Neural progenitor cell (in vitro differentiated cells): ENCODE data around the gene DNM2. TPM values are rescaled to one million over a fixed set of nuclear protein-coding genes. Genes with fewer than 3 reads are reported as not detected.

ENCODE experiments used
- DNase-seq: peaks from one replicate; pipeline ENCODE4 v3.0.0-alpha.2; 2016; ENCODE audit warnings: low spot score
- H2AFZ ChIP-seq: fragments of 200-600 bp; sonication (generic); replicated peaks from 2 replicates; pipeline ENCODE4 v1.6.1; 2016; ENCODE audit warnings: antibody characterized with exemption
- H3F3A ChIP-seq: fragments of 200-600 bp; sonication (generic); 2 replicates; pipeline ENCODE4 v1.6.1; 2016; ENCODE audit warnings: antibody characterized with exemption, low read depth
- H3K27ac ChIP-seq: fragments of 200-600 bp; sonication (generic); 2 replicates; pipeline ENCODE4 v1.5.1; 2016; ENCODE audit warnings: mild to moderate bottlenecking
- H3K27me3 ChIP-seq: fragments of 200-600 bp; sonication (generic); 2 replicates; pipeline ENCODE4 v1.6.1; 2016; ENCODE audit warnings: mild to moderate bottlenecking, moderate library complexity
- H3K36me3 ChIP-seq: fragments of 200-600 bp; sonication (generic); 2 replicates; pipeline ENCODE4 v1.5.1; 2016
- H3K4me1 ChIP-seq: fragments of 200-600 bp; sonication (generic); 2 replicates; pipeline ENCODE4 v1.6.1; 2016; ENCODE audit warnings: mixed run types
- H3K4me2 ChIP-seq: fragments of 200-600 bp; sonication (generic); 2 replicates; pipeline ENCODE4 v1.6.1; 2016
- H3K4me3 ChIP-seq: fragments of 200-600 bp; sonication (generic); 2 replicates; pipeline ENCODE4 v1.5.1; 2016
- H3K79me2 ChIP-seq: fragments of 200-600 bp; sonication (generic); 2 replicates; pipeline ENCODE4 v1.6.1; 2016; ENCODE audit warnings: low read depth
- H3K9ac ChIP-seq: fragments of 200-600 bp; sonication (generic); 2 replicates; pipeline ENCODE4 v1.6.1; 2016
- H3K9me3 ChIP-seq: fragments of 200-600 bp; sonication (generic); 2 replicates; pipeline ENCODE4 v1.5.1; 2016; ENCODE audit warnings: low read depth
- H4K20me1 ChIP-seq: fragments of 200-600 bp; sonication (generic); 2 replicates; pipeline ENCODE4 v1.6.1; 2016; ENCODE audit warnings: low read depth
- H3K27ac Mint-ChIP-seq: 3 replicates; pipeline ENCODE4 v1.8.0; 2021; ENCODE audit warnings: mixed read lengths
- H3K27me3 Mint-ChIP-seq: 2 replicates; pipeline ENCODE4 v1.8.0; 2022; ENCODE audit warnings: low read depth, mild to moderate bottlenecking, inconsistent platforms, moderate library complexity, mixed read lengths; ENCODE audit not compliant: insufficient read depth
- H3K36me3 Mint-ChIP-seq: 3 replicates; pipeline ENCODE4 v1.8.0; 2021; ENCODE audit warnings: mixed read lengths
- H3K4me1 Mint-ChIP-seq: 3 replicates; pipeline ENCODE4 v1.8.0; 2021; ENCODE audit warnings: mixed read lengths
- H3K4me3 Mint-ChIP-seq: 3 replicates; pipeline ENCODE4 v1.8.0; 2021; ENCODE audit warnings: mild to moderate bottlenecking, moderate library complexity, mixed read lengths
- H3K9me3 Mint-ChIP-seq: 3 replicates; pipeline ENCODE4 v1.8.0; 2020; ENCODE audit warnings: mixed read lengths
- EZH2 ChIP-seq: fragments of 200-600 bp; sonication (generic); IDR thresholded peaks from 2 replicates; pipeline ENCODE4 v1.6.1; 2017; ENCODE audit warnings: antibody characterized with exemption, mild to moderate bottlenecking, moderate library complexity
- EZH2phosphoT487 ChIP-seq: fragments of 200-600 bp; sonication (generic); IDR thresholded peaks from 2 replicates; pipeline ENCODE4 v1.6.1; 2017; ENCODE audit warnings: antibody characterized with exemption
- total RNA-seq: library from RNA; depleted of rRNA; stranded (reverse); fragments of >200 nt; gene quantifications from 2 replicates; pipeline ENCODE4 v1.2.3, GENCODE V29; 2015; ENCODE audit warnings: low replicate concordance
- TF ChIP-seq, protein P1 (sequence below): fragments of 200-600 bp; sonication (generic); IDR thresholded peaks from 2 replicates; pipeline ENCODE4 v1.5.1; 2017; ENCODE audit warnings: antibody characterized with exemption, mild to moderate bottlenecking

Gene DNM2
- total RNA-seq, 1 donor from 2014 or later, result 49.9 TPM

GRCh38 chr19:10687518-10688288 is 30.2 kb upstream of the DNM2 start:
- Histone ChIP-seq H3K9me3 (no peaks in the 10 kb centered on the region), H3K36me3 (peaks cover 14% of the 10 kb centered on the region), H3K4me1 (no peaks in the 10 kb centered on the region), H3K27me3 (no peaks in the 10 kb centered on the region), H3K4me3 (no peak overlapping the region), H4K20me1 (peaks cover 100% of the 10 kb centered on the region), H3K9ac (no peak overlapping the region), H3K79me2 (peaks cover 45% of the 10 kb centered on the region), H3K4me2 (no peak overlapping the region), H2AFZ (no peak overlapping the region), H3F3A (peaks cover 81% of the 10 kb centered on the region), H3K27ac (no peak overlapping the region)
- Mint-ChIP-seq H3K36me3 (peaks cover 32% of the 10 kb centered on the region), H3K27me3 (peaks cover 3% of the 10 kb centered on the region), H3K4me3 (no peak overlapping the region), H3K9me3 (no peaks in the 10 kb centered on the region), H3K27ac (no peak overlapping the region), H3K4me1 (peaks cover 2% of the 10 kb centered on the region)
- no peak for DNase-seq
- TF ChIP-seq EZH2, result no peak
- TF ChIP-seq, protein P1, sequence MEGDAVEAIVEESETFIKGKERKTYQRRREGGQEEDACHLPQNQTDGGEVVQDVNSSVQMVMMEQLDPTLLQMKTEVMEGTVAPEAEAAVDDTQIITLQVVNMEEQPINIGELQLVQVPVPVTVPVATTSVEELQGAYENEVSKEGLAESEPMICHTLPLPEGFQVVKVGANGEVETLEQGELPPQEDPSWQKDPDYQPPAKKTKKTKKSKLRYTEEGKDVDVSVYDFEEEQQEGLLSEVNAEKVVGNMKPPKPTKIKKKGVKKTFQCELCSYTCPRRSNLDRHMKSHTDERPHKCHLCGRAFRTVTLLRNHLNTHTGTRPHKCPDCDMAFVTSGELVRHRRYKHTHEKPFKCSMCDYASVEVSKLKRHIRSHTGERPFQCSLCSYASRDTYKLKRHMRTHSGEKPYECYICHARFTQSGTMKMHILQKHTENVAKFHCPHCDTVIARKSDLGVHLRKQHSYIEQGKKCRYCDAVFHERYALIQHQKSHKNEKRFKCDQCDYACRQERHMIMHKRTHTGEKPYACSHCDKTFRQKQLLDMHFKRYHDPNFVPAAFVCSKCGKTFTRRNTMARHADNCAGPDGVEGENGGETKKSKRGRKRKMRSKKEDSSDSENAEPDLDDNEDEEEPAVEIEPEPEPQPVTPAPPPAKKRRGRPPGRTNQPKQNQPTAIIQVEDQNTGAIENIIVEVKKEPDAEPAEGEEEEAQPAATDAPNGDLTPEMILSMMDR, result no peak
- TF ChIP-seq EZH2phosphoT487, result no peak

- no peak for DNase-seq
- H3K36me3 Mint-ChIP-seq, result peaks cover 34% of the 10 kb centered on the region
- H3K36me3 ChIP-seq, result peaks cover 14% of the 10 kb centered on the region
- no peak overlapping the region for H3K4me3 Mint-ChIP-seq
- H3K9me3 ChIP-seq, result no peaks in the 10 kb centered on the region
- no peak overlapping the region for H3K4me2 ChIP-seq
- H3K9me3 Mint-ChIP-seq, result no peaks in the 10 kb centered on the region
- no peaks in the 10 kb centered on the region for H3K4me1 ChIP-seq
- peaks cover 3% of the 10 kb centered on the region for H3K27me3 Mint-ChIP-seq
- peaks cover 35% of the 10 kb centered on the region for H3K79me2 ChIP-seq
- peaks cover 83% of the 10 kb centered on the region for H3F3A ChIP-seq
- no peak overlapping the region for H3K27ac ChIP-seq
- peaks cover 100% of the 10 kb centered on the region for H4K20me1 ChIP-seq
- no peak overlapping the region for H2AFZ ChIP-seq
- no peaks in the 10 kb centered on the region for H3K27me3 ChIP-seq
- TF ChIP-seq EZH2phosphoT487, result no peak
- TF ChIP-seq EZH2, result no peak
- TF ChIP-seq, protein P1, result no peak
- H3K9ac ChIP-seq, result no peak overlapping the region
- peaks cover 3% of the 10 kb centered on the region for H3K4me1 Mint-ChIP-seq
- no peak overlapping the region for H3K27ac Mint-ChIP-seq
- no peak overlapping the region for H3K4me3 ChIP-seq
These were observed 29.2 kb upstream of the DNM2 start for GRCh38 chr19:10688545-10689280.

- H3K27me3 ChIP-seq, result no peaks in the 10 kb centered on the region
- Mint-ChIP-seq H3K36me3 (peaks cover 27% of the 10 kb centered on the region), H3K27ac (no peak overlapping the region), H3K9me3 (no peaks in the 10 kb centered on the region), H3K4me3 (no peak overlapping the region), H3K4me1 (peaks cover 12% of the 10 kb centered on the region), H3K27me3 (peaks cover 16% of the 10 kb centered on the region)
- H3F3A ChIP-seq, result peaks cover 88% of the 10 kb centered on the region
- H3K27ac ChIP-seq, result no peak overlapping the region
- no peak overlapping the region for H3K4me2 ChIP-seq
- H3K9me3 ChIP-seq, result no peaks in the 10 kb centered on the region
- H3K4me3 ChIP-seq, result no peak overlapping the region
- peaks cover 7% of the 10 kb centered on the region for H3K36me3 ChIP-seq
- no peak overlapping the region for H2AFZ ChIP-seq
- H3K79me2 ChIP-seq, result peaks cover 18% of the 10 kb centered on the region
- H4K20me1 ChIP-seq, result peaks cover 99% of the 10 kb centered on the region
- no peak overlapping the region for H3K9ac ChIP-seq
- TF ChIP-seq EZH2 (no peak), EZH2phosphoT487 (no peak)
- TF ChIP-seq, protein P1, result no peak
- no peaks in the 10 kb centered on the region for H3K4me1 ChIP-seq
- no peak for DNase-seq
These were observed 27.5 kb upstream of the DNM2 start for GRCh38 chr19:10690341-10690781.
